GM23338 (cell line): ENCODE results near the gene TNS1. TPM values are rescaled to one million over a fixed set of nuclear protein-coding genes. Genes with fewer than 3 reads are reported as not detected.

Experiments used
- ATAC-seq: fragments of 200-7000 bp; cut with Tn5 transposase; 3 replicates; pipeline ENCODE4 v1.9.1; 2020
- DNase-seq: peaks from one replicate; pipeline ENCODE4 v3.0.0-alpha.2; 2015; ENCODE audit warnings: low spot score
- H2AFZ ChIP-seq: fragments of 200-600 bp; sonication (generic); 2 replicates; pipeline ENCODE4 v1.8.0; 2016; ENCODE audit warnings: antibody characterized with exemption, mild to moderate bottlenecking, moderate library complexity
- H3F3A ChIP-seq: fragments of 200-600 bp; sonication (generic); replicated peaks from 2 replicates; pipeline ENCODE4 v1.8.0; 2017; ENCODE audit warnings: antibody characterized with exemption, mixed run types, low read depth
- H3K27ac ChIP-seq: fragments of 200-600 bp; sonication (generic); 2 replicates; pipeline ENCODE4 v1.6.1; 2016; ENCODE audit warnings: low read depth
- H3K27me3 ChIP-seq: fragments of 200-600 bp; sonication (generic); 2 replicates; pipeline ENCODE4 v1.8.0; 2016; ENCODE audit warnings: mild to moderate bottlenecking, mixed run types, moderate library complexity; ENCODE audit not compliant: insufficient read depth
- H3K36me3 ChIP-seq: fragments of 200-600 bp; sonication (generic); 2 replicates; pipeline ENCODE4 v1.8.0; 2016; ENCODE audit warnings: mild to moderate bottlenecking; ENCODE audit not compliant: insufficient read depth
- H3K4me1 ChIP-seq: fragments of 200-600 bp; sonication (generic); 2 replicates; pipeline ENCODE4 v1.8.0; 2016; ENCODE audit warnings: mild to moderate bottlenecking, moderate library complexity; ENCODE audit not compliant: insufficient read depth
- H3K4me2 ChIP-seq: fragments of 200-600 bp; sonication (generic); 2 replicates; pipeline ENCODE4 v1.7.1; 2017; ENCODE audit warnings: mixed run types
- H3K4me3 ChIP-seq: fragments of 200-600 bp; sonication (generic); 2 replicates; pipeline ENCODE4 v1.6.1; 2016; ENCODE audit warnings: mixed run types
- H3K79me2 ChIP-seq: fragments of 200-600 bp; sonication (generic); replicated peaks from 2 replicates; pipeline ENCODE4 v1.8.0; 2017; ENCODE audit warnings: mild to moderate bottlenecking; ENCODE audit not compliant: insufficient read depth
- H3K9me2 ChIP-seq: fragments of 200-600 bp; sonication (generic); 2 replicates; pipeline ENCODE4 v1.8.0; 2017; ENCODE audit not compliant: insufficient read depth
- H4K20me1 ChIP-seq: fragments of 200-600 bp; sonication (generic); replicated peaks from 2 replicates; pipeline ENCODE4 v1.8.0; 2017; ENCODE audit warnings: mild to moderate bottlenecking; ENCODE audit not compliant: insufficient read depth
- H3K27ac Mint-ChIP-seq: 2 replicates; pipeline ENCODE4 v1.8.0; 2020; ENCODE audit warnings: inconsistent platforms, mild to moderate bottlenecking, moderate library complexity, mixed read lengths
- H3K27me3 Mint-ChIP-seq: 3 replicates; pipeline ENCODE4 v1.8.0; 2022; ENCODE audit warnings: low read depth, mild to moderate bottlenecking, moderate library complexity, mixed read lengths, inconsistent platforms; ENCODE audit not compliant: insufficient read depth, poor library complexity
- H3K36me3 Mint-ChIP-seq: 3 replicates; pipeline ENCODE4 v1.8.0; 2021; ENCODE audit warnings: low read depth, mild to moderate bottlenecking, inconsistent platforms, moderate library complexity, mixed read lengths
- H3K4me1 Mint-ChIP-seq: 3 replicates; pipeline ENCODE4 v1.8.0; 2020; ENCODE audit warnings: mild to moderate bottlenecking, inconsistent platforms, mixed read lengths
- H3K4me3 Mint-ChIP-seq: 3 replicates; pipeline ENCODE4 v1.8.0; 2021; ENCODE audit warnings: moderate library complexity, mild to moderate bottlenecking, inconsistent platforms, mixed read lengths
- H3K9me3 Mint-ChIP-seq: 3 replicates; pipeline ENCODE4 v1.8.0; 2020; ENCODE audit warnings: moderate library complexity, mild to moderate bottlenecking, inconsistent platforms, mixed read lengths
- ETS1 ChIP-seq: IDR thresholded peaks from 2 replicates; pipeline ENCODE4 v1.6.1; 2016; ENCODE audit warnings: antibody characterized with exemption
- EZH2 ChIP-seq: fragments of 200-600 bp; sonication (generic); IDR thresholded peaks from one replicate; pipeline ENCODE4 v1.8.0; 2017; ENCODE audit warnings: antibody characterized with exemption, mild to moderate bottlenecking, low read depth; ENCODE audit not compliant: unreplicated experiment
- EZH2phosphoT487 ChIP-seq: fragments of 200-600 bp; sonication (generic); IDR thresholded peaks from one replicate; pipeline ENCODE4 v1.8.1; 2018; ENCODE audit warnings: antibody characterized with exemption; ENCODE audit not compliant: unreplicated experiment
- JUNB ChIP-seq: IDR thresholded peaks from one replicate; pipeline ENCODE4 v1.6.1; 2016; ENCODE audit warnings: antibody characterized with exemption; ENCODE audit not compliant: unreplicated experiment
- NANOG ChIP-seq: IDR thresholded peaks from 2 replicates; pipeline ENCODE4 v1.6.1; 2016; ENCODE audit warnings: antibody characterized with exemption, borderline replicate concordance
- POLR2AphosphoS5 ChIP-seq: IDR thresholded peaks from 2 replicates; pipeline ENCODE4 v1.6.1; 2016; ENCODE audit warnings: antibody characterized with exemption, low read depth
- ZNF114 ChIP-seq: fragments of 250-450 bp; sonication (Bioruptor Pico); IDR thresholded peaks from 2 replicates; pipeline ENCODE4 v1.5.0; 2020; ENCODE audit warnings: mild to moderate bottlenecking, moderate library complexity
- ZNF331 ChIP-seq: fragments of 250-450 bp; sonication (Bioruptor Pico); IDR thresholded peaks from 2 replicates; pipeline ENCODE4 v1.5.0; 2020; ENCODE audit warnings: low read depth, mild to moderate bottlenecking, moderate library complexity
- ZNF462 ChIP-seq: fragments of 250-450 bp; sonication (Bioruptor Pico); IDR thresholded peaks from 2 replicates; pipeline ENCODE4 v1.5.0; 2020; ENCODE audit warnings: mild to moderate bottlenecking, moderate library complexity
- polyA plus RNA-seq: library from polyadenylated mRNA; unstranded; fragments of >200 nt; fragmentation: Nextera tagmentation; extraction: Ambion mirVana; gene quantifications from 2 replicates; pipeline ENCODE4 v1.2.1, GENCODE V29; 2016
- total RNA-seq: library from RNA; depleted of rRNA; stranded (reverse); fragments of >200 nt; shearing (Covaris generic); gene quantifications from 2 replicates; pipeline ENCODE4 v1.2.3, GENCODE V29; 2014

The TNS1 gene
- total and polyA plus RNA-seq, 2 experiments from 2014 or later, result 2.0 to 7.4 TPM

- no peak for TF ChIP-seq POLR2AphosphoS5
- TF ChIP-seq EZH2phosphoT487, result no peak
These were observed 6.4 kb upstream of the TNS1 start (continued) for GRCh38 chr2:218009231-218009630.

GRCh38 chr2:218008060-218009040 lies 5.6 kb upstream of the TNS1 start:
- no peak overlapping the region for H3K4me2 ChIP-seq

GRCh38 chr2:218006741-218007140 lies 3.9 kb upstream of the TNS1 start:
- no peak overlapping the region for H3K27ac Mint-ChIP-seq
- no peaks in the 10 kb centered on the region for H3K36me3 ChIP-seq
- no peaks in the 10 kb centered on the region; the same call in 2 of the 3 replicates for H3K9me3 Mint-ChIP-seq
- ATAC-seq, result no peak
- H3K27me3 ChIP-seq, result peaks cover 37% of the 10 kb centered on the region
- H3K27me3 Mint-ChIP-seq, result peaks cover 37% of the 10 kb centered on the region
- H2AFZ ChIP-seq, result no peak overlapping the region
- no peaks in the 10 kb centered on the region for H3K36me3 Mint-ChIP-seq
- no peak overlapping the region for H3K4me3 Mint-ChIP-seq
- no peak overlapping the region for H3K4me3 ChIP-seq
- H3K9me2 ChIP-seq, result no peaks in the 10 kb centered on the region
- peaks cover 36% of the 10 kb centered on the region for H3K4me1 Mint-ChIP-seq
- TF ChIP-seq NANOG, result no peak
- no peak for TF ChIP-seq JUNB
- TF ChIP-seq EZH2phosphoT487, result no peak
- TF ChIP-seq EZH2, result no peak
- no peak for TF ChIP-seq POLR2AphosphoS5
- no peak for TF ChIP-seq ETS1
- no peak for TF ChIP-seq ZNF114
- no peak for TF ChIP-seq ZNF462 (CRISPR knock-in tag)
- no peak for TF ChIP-seq ZNF331
- no peak overlapping the region for H3K4me2 ChIP-seq
- no peaks in the 10 kb centered on the region for H3K79me2 ChIP-seq
- no peaks in the 10 kb centered on the region for H3F3A ChIP-seq
- peaks cover 19% of the 10 kb centered on the region for H3K4me1 ChIP-seq
- no peak overlapping the region for H3K27ac ChIP-seq
- no peak for DNase-seq
- H4K20me1 ChIP-seq, result no peaks in the 10 kb centered on the region

More at GRCh38 chr2:218008060-218009040, 5.6 kb upstream of the TNS1 start:
- Histone ChIP-seq H3K79me2 (no peaks in the 10 kb centered on the region), H3K27me3 (peaks cover 43% of the 10 kb centered on the region), H3K4me3 (no peak overlapping the region), H4K20me1 (no peaks in the 10 kb centered on the region), H3K36me3 (no peaks in the 10 kb centered on the region), H3K27ac (no peak overlapping the region), H3F3A (no peaks in the 10 kb centered on the region), H3K4me1 (peaks cover 13% of the 10 kb centered on the region), H2AFZ (no peak overlapping the region), H3K9me2 (no peaks in the 10 kb centered on the region)
- Mint-ChIP-seq H3K4me1 (peaks cover 31% of the 10 kb centered on the region), H3K27ac (no peak overlapping the region), H3K9me3 (no peaks in the 10 kb centered on the region; the same call in 2 of the 3 replicates), H3K36me3 (no peaks in the 10 kb centered on the region), H3K4me3 (peak overlapping the region; percentile 21; the same call in 1 of the 3 replicates), H3K27me3 (peaks cover 41% of the 10 kb centered on the region)
- TF ChIP-seq EZH2phosphoT487 (no peak), POLR2AphosphoS5 (no peak), JUNB (no peak)
- ATAC-seq, result no peak
- no peak for DNase-seq
